ENCODE data around the gene USP24.
"Not testable (repeated sequence)": the region's sequence is repeated elsewhere in the genome, so short reads cannot be mapped to it uniquely, and the experiment has no call there.

Gene USP24

DNA sequence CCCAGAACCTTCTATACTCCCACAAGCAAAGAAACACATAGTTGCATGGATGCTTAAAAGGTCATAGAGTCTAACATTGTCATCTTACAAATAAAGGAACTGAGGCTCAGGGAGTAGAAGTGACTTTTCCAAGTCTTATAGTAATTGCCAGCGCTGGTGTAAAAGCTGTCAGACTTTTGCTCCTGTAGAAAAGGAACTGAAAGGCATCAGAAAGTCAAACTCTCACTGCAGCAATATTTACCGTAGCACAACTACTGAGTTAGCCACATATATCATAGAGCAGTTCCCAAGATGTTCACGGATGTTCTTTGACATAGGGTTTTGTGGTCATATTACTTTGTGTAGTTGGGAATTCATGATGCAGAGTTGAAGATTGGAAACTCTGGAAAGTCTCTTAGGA, 16.6 kb upstream of the USP24 start:
- DNase-seq: no peak

DNA sequence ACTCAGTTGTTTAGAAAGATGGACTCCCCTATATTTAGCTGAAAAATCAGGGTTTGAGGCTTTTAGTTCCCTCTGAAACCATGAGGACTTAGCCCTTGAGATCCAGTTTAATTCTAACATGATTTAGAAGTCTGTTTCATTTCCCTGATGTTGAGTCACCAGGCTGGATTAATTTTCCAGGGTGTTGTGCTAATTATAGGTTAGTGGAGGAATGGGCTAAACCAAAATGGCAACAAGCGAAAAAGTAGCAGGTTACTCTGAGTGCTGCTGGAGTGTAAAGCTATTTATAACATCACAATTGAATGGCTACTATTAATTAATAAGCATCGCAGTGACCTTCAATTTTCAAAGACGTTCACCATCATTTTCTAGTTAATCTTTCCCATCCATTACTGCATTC, 15.5 kb upstream of the USP24 start:
- DNase-seq: no peak

DNA sequence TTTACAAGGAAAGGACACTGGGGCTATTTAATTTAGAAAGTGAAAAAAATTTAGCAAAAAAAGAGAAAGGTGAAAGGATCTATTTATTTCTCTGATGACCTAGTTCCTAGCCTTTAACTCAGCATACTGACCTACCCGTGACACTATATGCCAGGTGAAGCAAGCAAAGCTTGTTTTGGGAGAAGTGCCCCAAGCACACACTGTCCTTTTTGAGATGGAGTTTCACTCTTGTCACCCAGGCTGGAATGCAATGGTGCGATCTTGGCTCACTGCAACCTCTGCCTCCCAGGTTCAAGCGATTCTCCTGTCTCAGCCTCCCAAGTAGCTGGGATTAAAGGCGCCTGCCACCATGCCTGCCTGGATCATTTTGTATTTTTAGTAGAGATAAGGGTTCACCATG, 14.6 kb upstream of the USP24 start:
- DNase-seq: not testable (repeated sequence)

DNA sequence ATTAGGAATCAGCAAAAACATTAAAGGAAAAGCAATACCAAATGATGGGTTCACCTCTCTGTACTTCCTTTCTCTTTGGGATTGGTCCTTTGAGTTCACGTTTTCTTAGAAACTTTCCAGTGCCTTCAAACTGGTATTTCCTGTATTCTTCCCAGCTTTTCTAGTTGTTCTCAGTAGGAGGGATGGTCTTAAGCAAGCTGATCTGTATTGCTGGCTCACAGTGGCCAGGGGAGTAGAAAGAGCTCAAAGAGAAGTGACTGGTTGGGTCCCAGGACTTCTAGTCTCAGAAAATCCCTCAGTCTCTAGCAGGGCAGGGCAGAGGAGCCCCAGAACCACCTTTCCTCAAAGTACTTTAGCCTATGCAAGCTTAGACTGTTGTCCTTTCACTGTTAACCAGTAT, 10.1 kb upstream of the USP24 start:
- no peak for DNase-seq

DNA sequence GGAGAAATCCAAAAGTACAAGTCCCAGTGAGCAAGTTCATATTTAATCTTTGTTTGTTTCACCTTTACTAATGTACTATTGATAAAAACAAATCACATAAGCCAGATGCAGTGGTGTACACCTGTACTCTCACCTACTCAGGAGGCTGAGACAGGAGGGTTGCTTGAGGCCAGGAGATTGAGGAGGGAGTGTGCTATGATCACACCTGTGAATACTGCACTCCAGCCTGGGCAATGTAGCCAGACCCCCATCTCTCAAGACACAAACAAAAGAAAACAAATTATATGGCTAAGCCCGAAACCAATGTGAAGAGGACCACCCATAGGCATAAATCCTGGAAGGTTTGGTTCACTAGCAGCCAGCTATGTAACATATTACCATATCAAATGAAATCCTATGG, 9.6 kb upstream of the USP24 start:
- DNase-seq: no peak

DNA sequence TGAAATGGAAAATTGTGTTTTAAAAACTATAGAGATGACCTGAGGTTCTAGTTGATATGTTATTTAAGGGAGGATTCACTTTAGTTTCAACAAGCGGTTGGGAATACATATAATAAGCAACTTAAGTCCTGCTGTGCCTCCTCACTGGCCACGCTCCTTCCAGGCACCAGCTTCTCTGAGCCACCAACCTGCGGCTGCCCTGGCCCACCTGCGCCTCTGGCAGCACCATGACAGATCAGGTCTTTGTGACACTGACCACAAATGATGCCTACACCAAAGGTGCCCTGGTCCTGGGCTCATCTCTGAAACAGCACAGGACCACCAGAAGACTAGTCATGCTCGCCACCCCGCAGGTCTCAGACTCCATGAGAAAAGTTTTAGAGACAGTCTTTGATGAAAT, 7.0 kb upstream of the USP24 start:
- no peak for DNase-seq

DNA sequence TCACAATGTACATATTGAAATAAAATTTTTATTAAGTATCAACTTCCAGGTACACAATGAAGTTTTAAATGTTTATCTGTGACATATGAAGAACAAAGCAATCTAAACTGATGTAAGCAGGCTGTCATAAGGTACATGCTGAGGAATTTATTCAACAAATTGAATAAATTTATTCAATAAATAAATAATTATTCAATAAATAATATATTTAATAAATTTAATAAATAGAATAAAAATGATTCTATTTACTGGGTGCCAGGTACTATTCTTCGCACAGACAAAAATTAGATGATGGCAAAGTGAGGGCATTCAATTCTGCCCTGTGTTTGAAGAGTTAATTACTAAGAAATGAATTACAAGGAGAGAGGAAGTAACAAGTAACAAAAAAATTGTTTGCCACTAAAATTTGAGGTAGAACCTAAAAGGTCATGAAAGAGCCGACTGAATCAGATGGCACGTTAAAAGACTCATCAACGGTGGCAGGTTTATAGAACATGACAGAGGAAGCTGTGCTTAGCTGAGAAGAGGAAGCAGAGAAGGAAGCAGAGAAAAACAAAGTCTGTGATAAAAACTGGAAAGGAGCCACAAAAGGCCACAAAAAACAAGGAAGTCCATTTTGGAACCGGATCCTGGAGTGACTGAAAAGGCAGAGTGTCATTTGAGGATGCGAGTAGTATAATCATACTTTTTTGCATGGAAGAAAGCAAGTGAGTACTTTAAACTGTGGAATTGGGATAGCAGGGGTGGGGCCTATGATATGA, 2.2 kb upstream of the USP24 start:
- peak; percentile 21 to 42 for DNase-seq

DNA sequence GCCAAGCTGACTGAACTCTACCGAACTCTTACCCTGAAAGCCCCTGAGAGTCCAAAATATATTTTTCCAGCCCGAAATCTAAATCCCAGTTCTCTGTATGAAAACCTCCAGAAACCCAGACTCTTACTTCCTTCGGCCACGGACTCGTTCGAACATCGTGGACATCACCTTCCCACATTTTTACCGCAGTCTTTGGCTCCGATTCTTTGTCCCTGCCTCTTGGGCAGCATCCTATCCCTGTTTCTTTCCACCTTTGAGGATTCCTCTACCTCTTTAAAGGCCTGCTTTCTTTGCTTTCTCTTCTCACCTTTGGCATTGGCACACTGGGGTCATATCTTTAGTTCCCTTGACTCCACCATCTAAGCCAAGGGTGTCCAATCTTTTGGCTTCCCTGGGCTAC, 932 bp upstream of the USP24 start:
- no peak for DNase-seq

DNA sequence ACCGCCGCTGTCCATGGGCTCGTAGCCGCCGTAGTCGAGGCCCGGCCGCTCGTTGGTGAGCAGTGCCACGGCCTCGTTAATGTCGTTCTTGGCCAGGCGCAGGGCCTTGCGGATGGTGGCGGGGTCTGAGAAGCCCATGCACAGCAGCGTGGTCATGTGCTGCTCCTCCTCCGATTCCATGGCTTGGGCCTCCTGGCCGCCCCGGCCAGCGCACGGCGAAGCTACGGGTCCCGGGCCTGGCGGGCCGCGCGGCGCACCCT, 300 bp downstream of the USP24 start:
- DNase-seq: peak; percentile 12 to 25

DNA sequence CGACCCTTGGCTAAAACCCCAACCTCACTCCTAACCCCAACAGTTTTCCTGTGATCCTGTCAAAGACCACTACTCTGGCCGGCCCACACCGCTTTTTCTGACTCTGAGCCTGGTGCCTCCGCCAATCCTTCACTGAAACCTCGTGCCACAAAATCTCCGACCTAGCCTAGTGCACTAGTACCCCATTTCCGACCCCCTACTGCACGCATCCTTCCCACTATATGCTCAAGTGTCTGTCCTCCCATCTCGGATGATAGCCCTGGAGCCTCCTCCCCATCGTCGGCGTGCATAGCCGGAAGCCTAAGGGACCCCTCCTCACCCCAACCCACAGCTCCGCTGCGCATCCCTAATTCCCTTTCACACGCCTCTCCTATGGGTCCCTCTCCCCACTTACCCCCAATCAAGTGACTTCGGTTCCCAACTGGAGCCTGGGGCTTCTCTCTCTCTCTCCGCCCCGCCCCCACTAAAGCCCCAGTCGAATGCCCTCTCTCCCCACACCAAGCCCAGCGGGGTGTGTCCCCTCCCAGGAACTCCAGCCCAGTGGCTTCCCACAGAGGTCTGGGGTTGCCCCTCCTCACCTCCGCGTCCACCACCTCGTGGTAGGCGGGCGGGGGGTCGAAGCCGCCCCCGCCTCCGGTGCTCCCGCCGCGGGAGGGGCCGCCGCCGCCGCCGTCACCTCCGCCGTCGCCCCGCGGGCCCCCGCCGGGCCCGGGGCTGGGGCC, 791 bp downstream of the USP24 start:
- peak; percentile 36 to 40 for DNase-seq

DNA sequence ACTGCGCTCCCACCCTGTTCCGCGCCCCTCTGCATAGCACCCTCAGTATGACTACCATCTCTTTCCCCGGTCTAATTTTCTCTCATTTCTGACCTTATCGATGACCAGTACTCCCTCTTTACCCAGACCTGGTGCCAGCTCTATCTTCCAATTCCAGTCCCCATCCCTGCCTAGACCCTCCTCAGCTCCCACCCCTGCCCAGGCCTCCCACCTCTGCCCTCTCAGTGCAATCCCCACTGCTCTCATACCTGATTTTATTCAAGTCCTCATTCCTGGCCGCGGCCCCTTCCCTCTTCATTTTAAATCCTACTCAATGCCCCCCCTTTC, 1.3 kb downstream of the USP24 start:
- DNase-seq: peak in 1 of 2 donors; percentile 15

DNA sequence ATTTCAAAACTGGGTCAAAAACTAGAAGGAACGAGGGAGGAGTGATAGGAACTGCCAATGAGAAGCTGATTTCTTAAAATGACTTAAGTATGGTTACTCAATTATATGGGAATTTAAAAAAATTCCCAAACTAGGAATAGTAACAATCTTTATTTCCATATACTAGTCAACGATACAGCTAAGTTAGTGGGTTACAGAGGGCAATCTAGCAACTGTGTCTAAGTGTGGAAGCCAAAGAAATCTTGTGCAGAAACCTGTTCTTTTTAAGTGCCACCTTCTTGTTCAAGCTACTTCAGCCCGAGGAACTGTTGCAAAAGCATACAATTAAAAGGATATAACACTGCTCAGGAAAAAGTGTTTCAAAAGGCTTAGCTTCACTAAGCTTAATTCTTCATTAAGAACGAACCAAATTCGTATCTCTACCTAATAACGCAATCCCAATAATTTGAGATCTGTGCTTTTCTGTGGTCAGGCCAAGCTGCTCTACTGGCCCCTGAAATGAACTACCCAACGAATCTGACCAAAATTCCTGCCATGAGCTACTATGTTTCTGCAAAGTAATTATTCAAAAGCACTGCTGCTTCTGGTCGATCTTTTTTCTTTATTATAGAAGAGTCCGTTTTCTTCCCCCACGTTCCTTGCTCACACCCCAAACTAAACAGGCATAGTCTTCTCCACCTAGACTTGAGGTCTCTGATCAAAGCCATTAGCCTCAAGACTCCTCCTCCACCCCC, 1.8 kb downstream of the USP24 start:
- DNase-seq: no peak

DNA sequence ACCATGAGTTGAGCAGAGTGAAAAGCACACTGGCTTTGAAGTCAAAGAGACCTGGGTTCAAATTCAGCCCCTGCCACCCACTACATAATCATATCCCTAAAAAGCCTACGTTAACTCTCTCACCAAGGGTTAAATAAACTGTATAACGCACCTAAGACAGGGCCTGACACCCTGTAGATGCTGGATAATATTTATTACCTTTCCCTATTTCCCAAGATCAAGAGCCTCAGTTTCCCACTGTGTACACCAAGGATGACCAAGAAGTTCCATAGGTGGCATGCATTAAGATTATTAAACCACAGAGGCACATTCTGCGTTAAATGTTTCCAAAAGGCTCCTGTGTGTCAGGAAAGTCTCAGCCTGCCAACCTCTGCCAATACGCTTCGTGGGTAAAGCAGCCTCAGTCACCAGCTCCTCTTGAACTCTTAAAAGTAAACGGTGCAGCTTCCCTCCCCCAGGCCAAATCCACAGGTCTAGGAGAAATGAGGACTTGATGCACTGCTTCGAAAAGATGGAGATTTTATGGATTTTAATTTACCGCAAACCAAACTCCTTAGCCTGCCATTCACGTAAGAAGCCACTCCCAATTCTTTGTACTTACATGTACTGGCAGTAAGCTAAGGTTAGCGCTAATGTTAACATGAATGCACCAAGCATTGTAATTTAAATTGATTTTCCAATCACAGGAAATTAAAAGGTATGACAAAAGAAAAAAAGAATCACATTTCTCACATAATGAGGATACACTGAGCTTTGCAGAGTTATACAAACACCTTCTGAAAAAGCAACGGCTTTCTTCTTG, 2.6 kb downstream of the USP24 start:
- peak in 1 of 2 donors; percentile 19 for DNase-seq

DNA sequence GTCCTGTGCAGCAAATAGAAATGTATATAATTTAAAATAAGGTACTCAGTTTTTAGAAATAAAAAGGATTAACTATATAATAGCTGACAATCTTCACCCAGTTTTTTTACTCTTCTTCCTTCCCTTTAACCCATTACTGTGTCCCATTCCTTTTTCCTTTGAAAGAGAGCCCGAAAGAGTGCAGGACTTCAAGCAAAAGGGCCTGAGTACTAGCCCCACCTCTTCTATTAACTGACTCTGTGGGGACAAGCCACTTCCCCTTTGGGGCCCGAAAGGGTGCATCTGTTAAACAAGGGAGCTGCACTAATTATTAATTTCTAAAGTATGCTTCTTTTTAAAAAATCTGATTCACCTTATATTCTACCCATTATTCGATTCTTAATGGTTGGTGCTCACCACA, 3.3 kb downstream of the USP24 start:
- no peak for DNase-seq

DNA sequence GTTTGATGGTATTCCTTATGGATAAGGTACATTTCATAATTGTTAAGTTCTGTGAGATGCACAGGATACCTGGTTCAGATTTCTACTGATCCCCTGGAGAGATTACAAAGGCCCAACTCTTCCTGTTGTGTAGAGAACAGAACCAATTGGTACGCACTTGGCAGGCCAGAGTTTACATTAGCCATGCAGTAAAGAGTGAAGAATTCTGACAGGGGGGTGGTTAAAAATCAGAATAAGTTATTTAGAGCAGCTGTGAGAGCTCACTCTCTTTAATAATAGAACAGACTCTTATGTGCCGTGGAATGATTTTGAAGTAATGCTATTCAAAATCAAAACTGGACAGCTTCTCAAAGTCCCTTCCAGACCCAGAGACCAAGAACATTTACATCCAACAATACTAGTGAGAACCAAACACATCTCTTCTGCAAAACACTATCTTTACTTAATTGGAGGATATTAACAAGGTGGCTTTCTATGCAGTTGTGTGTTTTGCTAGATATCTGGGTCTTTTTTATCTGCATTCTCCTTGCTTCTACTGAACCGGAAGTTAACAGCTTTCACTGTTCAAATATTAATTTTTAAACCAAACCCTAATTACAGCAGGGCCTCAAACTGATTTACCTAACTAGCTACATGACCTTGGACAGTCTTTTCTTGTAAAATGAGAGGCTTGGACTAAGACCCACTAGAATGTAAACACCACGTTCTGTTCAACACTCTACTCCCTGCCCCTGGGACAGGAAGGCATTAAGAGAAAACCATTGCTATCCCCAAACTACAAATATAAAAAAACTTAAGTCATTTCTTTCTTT, 4.0 kb downstream of the USP24 start:
- DNase-seq: no peak

DNA sequence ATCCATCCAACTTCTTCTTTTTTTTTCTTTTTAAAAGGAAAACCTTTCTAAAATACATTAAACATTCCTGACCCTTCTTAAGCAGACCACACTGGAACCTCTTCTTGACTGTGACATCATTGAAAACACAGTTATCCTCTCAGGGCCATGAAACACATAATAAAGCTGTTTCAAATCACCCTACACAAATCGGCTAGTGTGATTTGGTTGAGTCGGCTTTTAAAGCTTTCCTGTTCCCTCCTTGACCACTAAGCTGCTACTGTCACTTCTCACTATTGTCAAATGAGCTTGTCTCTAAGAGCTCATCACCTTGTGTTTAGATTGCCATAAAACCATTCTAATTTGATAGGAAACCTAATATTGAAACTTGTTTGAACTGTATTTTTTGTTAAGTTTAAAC, 5.9 kb downstream of the USP24 start:
- no peak for DNase-seq

DNA sequence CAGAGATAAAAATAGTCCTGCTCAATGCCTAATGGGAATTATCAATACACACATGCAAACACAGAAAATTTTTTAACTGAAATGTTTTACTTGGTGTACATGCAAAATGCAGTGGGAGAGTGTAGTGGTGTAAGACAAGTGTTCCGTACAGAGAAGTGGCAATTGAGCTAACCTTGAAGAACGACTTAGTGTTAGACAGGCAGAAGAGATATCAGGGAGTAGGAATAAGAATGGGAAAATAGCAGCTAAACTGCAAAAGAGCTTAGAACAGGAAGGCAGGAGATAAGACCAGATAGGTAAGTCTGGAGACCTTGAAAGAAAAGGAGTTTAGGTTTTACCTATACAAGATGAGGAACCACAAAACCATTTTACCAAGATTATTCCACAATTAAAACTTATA, 9.0 kb downstream of the USP24 start:
- no peak for DNase-seq

DNA sequence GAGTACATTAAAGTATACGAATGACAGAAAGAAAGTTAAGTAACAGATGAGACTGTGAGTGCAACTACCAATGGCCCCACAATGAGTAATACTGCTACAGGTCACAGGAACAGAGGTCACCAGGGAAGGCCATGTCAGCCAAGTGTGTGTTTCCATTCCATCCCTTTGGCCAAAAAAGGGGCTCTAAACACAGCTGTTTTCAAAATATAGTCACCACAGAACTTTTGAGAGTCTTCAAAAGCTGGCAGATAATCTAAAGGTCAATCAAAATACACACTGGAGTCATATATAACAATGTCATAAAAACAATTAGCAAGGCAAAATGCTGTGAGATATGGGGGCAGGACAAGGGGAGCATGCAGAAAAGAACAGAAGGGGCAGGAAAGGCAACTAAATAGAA, 10.2 kb downstream of the USP24 start:
- DNase-seq: no peak

DNA sequence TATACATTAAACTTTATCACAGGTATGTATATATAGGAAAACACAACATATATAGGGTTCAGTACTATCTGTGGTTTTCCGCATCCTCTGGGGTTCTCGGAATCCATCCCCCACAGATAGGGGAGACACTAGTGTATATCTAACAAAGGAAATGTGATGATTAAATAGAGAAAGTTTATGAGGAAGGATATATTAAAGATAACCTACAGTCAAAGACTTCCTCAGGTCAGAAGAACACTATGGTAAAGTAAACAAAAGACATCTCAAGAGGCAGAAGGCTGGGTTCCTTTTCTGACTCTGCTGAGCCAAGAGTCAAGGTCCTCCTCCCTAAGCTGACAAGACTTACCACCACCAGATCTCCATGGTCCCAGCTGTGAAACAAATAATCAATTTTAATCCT, 12.1 kb downstream of the USP24 start:
- no peak for DNase-seq

DNA sequence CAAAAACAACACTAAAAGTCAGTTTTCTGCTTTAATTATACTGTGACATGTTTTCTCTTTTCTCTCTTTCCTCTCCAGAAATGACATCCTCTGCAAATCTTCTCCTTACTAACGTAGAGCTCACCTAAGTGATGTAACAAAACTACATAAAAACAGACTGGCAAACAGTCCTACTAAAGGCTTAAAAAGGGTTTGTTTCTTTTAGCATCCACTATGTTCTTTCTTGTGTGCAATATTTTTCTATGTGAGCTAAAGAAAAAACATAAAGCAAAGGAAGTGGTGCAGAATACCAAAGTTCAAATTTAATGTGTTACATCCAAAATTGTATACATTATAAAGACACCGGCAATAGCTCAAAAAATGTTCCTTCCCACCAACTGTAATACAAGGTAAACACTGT, 14.5 kb downstream of the USP24 start:
- DNase-seq: no peak

DNA sequence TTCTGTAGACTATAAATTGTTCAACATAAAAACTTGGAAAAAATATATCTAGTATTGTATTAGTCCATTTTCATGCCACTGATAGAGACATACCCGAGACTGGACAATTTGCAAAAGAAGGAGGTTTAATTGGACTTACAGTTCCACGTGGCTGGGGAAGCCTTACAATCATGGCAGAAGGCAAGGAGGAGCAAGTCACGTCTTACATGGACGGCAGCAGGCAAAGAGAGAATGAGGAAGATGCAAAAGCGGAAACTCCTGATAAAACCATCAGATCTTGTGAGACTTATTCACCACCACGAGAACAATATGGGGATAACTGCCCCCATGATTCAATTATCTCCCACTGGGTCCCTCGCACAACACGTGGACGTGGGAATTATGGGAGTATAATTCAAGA, 15.4 kb downstream of the USP24 start:
- not testable (repeated sequence) for DNase-seq

DNA sequence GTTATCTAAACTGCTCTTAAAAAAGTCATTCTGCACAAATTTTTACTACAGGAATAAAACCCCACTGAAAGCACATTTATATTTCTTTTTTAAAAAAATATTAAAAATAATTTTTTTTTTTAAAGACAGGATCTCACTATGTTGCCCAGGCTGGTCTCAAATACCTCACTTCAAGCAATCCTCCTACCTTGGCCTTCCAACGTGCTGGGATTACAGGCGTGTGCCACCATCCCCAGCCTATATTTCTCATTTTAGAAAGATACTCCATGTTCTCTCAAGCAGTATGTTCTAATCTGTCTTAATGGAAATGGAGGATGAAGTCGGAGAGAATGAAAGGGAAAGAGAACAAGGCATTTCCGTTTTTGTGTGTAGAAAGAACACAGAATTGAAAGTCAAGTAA, 17.1 kb downstream of the USP24 start:
- DNase-seq: no peak

DNA sequence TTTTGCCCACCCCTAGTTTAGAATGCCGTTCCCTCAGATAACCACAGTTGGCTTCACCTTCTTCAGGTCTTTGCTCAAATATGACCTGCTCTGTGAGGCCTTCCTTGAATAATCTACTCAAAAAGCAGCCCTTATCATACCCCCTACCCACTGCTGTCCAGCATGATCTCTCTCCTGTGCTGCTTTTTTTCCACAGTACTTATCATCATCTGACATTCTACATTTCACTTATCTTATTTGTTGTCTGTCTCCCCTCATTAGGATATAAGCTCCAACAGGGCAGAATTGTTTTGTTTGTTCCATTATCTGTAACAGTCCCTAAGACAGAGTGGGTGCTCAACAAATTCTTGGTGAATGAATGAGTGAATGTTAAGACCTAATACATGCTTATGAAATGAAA, 18.1 kb downstream of the USP24 start:
- DNase-seq: no peak

All from activated CD4-positive, alpha-beta T cell treated with anti-CD3 and anti-CD28 coated beads for 4 hours (primary cell).